Mesothelial cell of epicardium (in vitro differentiated cells): ENCODE measurements around the gene CPLX4. TPM values are rescaled to one million over a fixed set of nuclear protein-coding genes. Genes with fewer than 3 reads are reported as not detected.

Source experiments
- DNase-seq, 2 experiments: peaks; one replicate each; pipeline ENCODE4 v3.0.0; 2021; ENCODE audit warnings: low spot score in 2 of 2; ENCODE audit not compliant: unreplicated experiment in 2 of 2
- H3K27ac Mint-ChIP-seq: 2 replicates; pipeline ENCODE4 v1.8.0; 2021; ENCODE audit warnings: mixed read lengths
- H3K27me3 Mint-ChIP-seq: 2 replicates; pipeline ENCODE4 v1.8.0; 2021; ENCODE audit warnings: low read depth, mixed read lengths
- H3K36me3 Mint-ChIP-seq: 2 replicates; pipeline ENCODE4 v1.8.0; 2021; ENCODE audit warnings: mixed read lengths
- H3K4me1 Mint-ChIP-seq: 2 replicates; pipeline ENCODE4 v1.8.0; 2021; ENCODE audit warnings: mixed read lengths
- H3K4me3 Mint-ChIP-seq: 2 replicates; pipeline ENCODE4 v1.8.0; 2021; ENCODE audit warnings: mild to moderate bottlenecking, moderate library complexity, mixed read lengths
- H3K9me3 Mint-ChIP-seq: 2 replicates; pipeline ENCODE4 v1.8.0; 2021; ENCODE audit warnings: mixed read lengths
- CTCF ChIP-seq: fragments of 200-600 bp; sonication (generic); IDR thresholded peaks from one replicate; pipeline ENCODE4 v1.5.0; 2021; ENCODE audit warnings: antibody characterized with exemption; ENCODE audit not compliant: unreplicated experiment
- total RNA-seq: library from RNA; stranded (reverse); gene quantifications from 3 replicates; pipeline ENCODE4 v1.2.1, GENCODE V29; 2021

CPLX4 gene
- total RNA-seq, 1 donor from 2014 or later: not detected

- H3K36me3 Mint-ChIP-seq: peaks cover 33% of the 10 kb centered on the region
- H3K4me3 Mint-ChIP-seq: no peak overlapping the region
- peaks cover under 1% of the 10 kb centered on the region for H3K27me3 Mint-ChIP-seq
- peaks cover 7% of the 10 kb centered on the region for H3K9me3 Mint-ChIP-seq
- no peak overlapping the region for H3K27ac Mint-ChIP-seq
- DNase-seq: no peak
- peaks cover 3% of the 10 kb centered on the region for H3K4me1 Mint-ChIP-seq
- TF ChIP-seq CTCF: no peak
Observed at GRCh38 chr18:59325965-59326364, 7.5 kb upstream of the CPLX4 start.

- DNase-seq: no peak
- no peak for TF ChIP-seq CTCF
- no peak overlapping the region for H3K4me3 Mint-ChIP-seq
- no peak overlapping the region for H3K27ac Mint-ChIP-seq
- peaks cover 33% of the 10 kb centered on the region for H3K36me3 Mint-ChIP-seq
- peaks cover 1% of the 10 kb centered on the region for H3K27me3 Mint-ChIP-seq
- H3K4me1 Mint-ChIP-seq: no peaks in the 10 kb centered on the region
- H3K9me3 Mint-ChIP-seq: peaks cover 7% of the 10 kb centered on the region
Observed at GRCh38 chr18:59324623-59324971, 6.1 kb upstream of the CPLX4 start.

GRCh38 chr18:59323931-59324622, 5.6 kb upstream of the CPLX4 start:
- H3K27ac Mint-ChIP-seq: no peak overlapping the region
- no peak for DNase-seq
- peaks cover 2% of the 10 kb centered on the region for H3K4me1 Mint-ChIP-seq
- no peak overlapping the region for H3K4me3 Mint-ChIP-seq
- peaks cover 33% of the 10 kb centered on the region for H3K36me3 Mint-ChIP-seq
- TF ChIP-seq CTCF: no peak
- H3K27me3 Mint-ChIP-seq: peaks cover 3% of the 10 kb centered on the region
- peaks cover 7% of the 10 kb centered on the region for H3K9me3 Mint-ChIP-seq

GRCh38 chr18:59311631-59312030, 6.8 kb downstream of the CPLX4 start:
- DNase-seq: no peak

GRCh38 chr18:59308938-59309260, 9.6 kb downstream of the CPLX4 start:
- Mint-ChIP-seq H3K4me1 (no peaks in the 10 kb centered on the region), H3K36me3 (no peaks in the 10 kb centered on the region), H3K4me3 (peak overlapping the region; percentile 50), H3K27ac (no peak overlapping the region), H3K9me3 (no peaks in the 10 kb centered on the region), H3K27me3 (peaks cover 81% of the 10 kb centered on the region)
- DNase-seq: no peak
- no peak for TF ChIP-seq CTCF

More at GRCh38 chr18:59311631-59312030, 6.8 kb downstream of the CPLX4 start:
- H3K9me3 Mint-ChIP-seq: no peaks in the 10 kb centered on the region
- no peak overlapping the region for H3K4me3 Mint-ChIP-seq
- H3K4me1 Mint-ChIP-seq: no peaks in the 10 kb centered on the region
- TF ChIP-seq CTCF: no peak
- peaks cover 59% of the 10 kb centered on the region for H3K27me3 Mint-ChIP-seq
- H3K36me3 Mint-ChIP-seq: no peaks in the 10 kb centered on the region
- no peak overlapping the region for H3K27ac Mint-ChIP-seq
